ENCODE measurements around the gene BGN. TPM values are rescaled to one million over a fixed set of nuclear protein-coding genes. Genes with fewer than 3 reads are reported as not detected.

Gene BGN
- total RNA-seq, 1 experiment from 2014 or later: 0.37 TPM

DNA sequence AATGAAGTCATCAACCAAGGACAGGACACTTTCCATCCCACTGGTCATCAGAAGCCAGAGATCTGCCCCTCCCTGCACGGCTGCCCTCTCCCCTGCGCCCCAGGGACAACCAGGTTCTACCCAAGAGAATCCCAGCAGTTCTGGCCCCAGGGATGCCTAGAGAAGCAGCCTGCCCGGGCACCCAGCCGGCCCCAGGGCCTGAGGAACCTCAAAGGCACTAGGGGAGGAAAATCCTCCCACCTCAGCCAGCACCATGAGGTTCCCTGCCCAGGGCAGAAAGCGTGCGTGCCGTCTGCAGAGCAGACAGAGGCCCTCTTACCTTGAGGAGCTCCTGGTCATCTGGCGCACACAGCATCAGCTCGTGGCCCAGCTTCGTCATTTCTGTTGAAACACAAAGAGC is 32.5 kb upstream of the BGN start:
- H3K4me3 ChIP-seq (replicated peaks in 1 of 2; ENCODE audit: low read depth in 1 of 2, low read length in 2 of 2): no peak overlapping the region
- CTCF ChIA-PET: interaction anchor here (0.6 kb wide), 1 partner anchor 10 kb away, joined by 4 read pairs; no protein-coding TSS in a partner anchor
- no peak for ATAC-seq
- H3K9me3 ChIP-seq (ENCODE audit: control insufficient read depth in 1 of 2, insufficient read depth in 1 of 2, low read depth in 1 of 2, low read length in 2 of 2): no peaks in the 10 kb centered on the region
- no peaks in the 10 kb centered on the region for H3K27me3 ChIP-seq (ENCODE audit: insufficient read depth, low read length)
- 0 out of 4 replicates have a peak, but pooled peaks cover 0 to 3% of the 10 kb centered on the region in 2 experiments for H3K36me3 ChIP-seq (ENCODE audit: control insufficient read depth in 1 of 2, insufficient read depth in 2 of 2, low read length in 2 of 2)
- DNase-seq (ENCODE audit: low read depth, low spot score): no peak
- H3K4me1 ChIP-seq (ENCODE audit: control insufficient read depth in 1 of 2, insufficient read depth in 2 of 2, low read length in 2 of 2): no peaks in the 10 kb centered on the region
- no peaks in the 10 kb centered on the region for H4K20me1 ChIP-seq (ENCODE audit: insufficient read depth)
- H3K9ac ChIP-seq (ENCODE audit: low read length): no peak overlapping the region
- POLR2A ChIA-PET: no interaction called here
- TF ChIP-seq MAX (IDR thresholded peaks at IDR 0.05): no peak
- TF ChIP-seq SRF (IDR thresholded peaks at IDR 0.05; ENCODE audit: low read depth): no peak
- TF ChIP-seq CBX3 (IDR thresholded peaks at IDR 0.05; ENCODE audit: low read depth): no peak
- no peak for TF ChIP-seq POLR2AphosphoS5 (IDR thresholded peaks at IDR 0.05; ENCODE audit: low read depth, low read length)
- no peak for TF ChIP-seq EGR1 (IDR thresholded peaks at IDR 0.05; ENCODE audit: low read depth)
- TF ChIP-seq ZFX (IDR thresholded peaks at IDR 0.05): no peak
- TF ChIP-seq TCF7L2 (IDR thresholded peaks at IDR 0.05; ENCODE audit: borderline replicate concordance, extremely low read depth, insufficient read depth, insufficient read length): no peak
- no peak for TF ChIP-seq EZH2 (IDR thresholded peaks at IDR 0.05)
- TF ChIP-seq, protein P1, sequence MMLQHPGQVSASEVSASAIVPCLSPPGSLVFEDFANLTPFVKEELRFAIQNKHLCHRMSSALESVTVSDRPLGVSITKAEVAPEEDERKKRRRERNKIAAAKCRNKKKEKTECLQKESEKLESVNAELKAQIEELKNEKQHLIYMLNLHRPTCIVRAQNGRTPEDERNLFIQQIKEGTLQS (IDR thresholded peaks at IDR 0.05): no peak
- no peak for TF ChIP-seq SP1 (IDR thresholded peaks at IDR 0.05; ENCODE audit: low read depth)
- TF ChIP-seq, protein P2, sequence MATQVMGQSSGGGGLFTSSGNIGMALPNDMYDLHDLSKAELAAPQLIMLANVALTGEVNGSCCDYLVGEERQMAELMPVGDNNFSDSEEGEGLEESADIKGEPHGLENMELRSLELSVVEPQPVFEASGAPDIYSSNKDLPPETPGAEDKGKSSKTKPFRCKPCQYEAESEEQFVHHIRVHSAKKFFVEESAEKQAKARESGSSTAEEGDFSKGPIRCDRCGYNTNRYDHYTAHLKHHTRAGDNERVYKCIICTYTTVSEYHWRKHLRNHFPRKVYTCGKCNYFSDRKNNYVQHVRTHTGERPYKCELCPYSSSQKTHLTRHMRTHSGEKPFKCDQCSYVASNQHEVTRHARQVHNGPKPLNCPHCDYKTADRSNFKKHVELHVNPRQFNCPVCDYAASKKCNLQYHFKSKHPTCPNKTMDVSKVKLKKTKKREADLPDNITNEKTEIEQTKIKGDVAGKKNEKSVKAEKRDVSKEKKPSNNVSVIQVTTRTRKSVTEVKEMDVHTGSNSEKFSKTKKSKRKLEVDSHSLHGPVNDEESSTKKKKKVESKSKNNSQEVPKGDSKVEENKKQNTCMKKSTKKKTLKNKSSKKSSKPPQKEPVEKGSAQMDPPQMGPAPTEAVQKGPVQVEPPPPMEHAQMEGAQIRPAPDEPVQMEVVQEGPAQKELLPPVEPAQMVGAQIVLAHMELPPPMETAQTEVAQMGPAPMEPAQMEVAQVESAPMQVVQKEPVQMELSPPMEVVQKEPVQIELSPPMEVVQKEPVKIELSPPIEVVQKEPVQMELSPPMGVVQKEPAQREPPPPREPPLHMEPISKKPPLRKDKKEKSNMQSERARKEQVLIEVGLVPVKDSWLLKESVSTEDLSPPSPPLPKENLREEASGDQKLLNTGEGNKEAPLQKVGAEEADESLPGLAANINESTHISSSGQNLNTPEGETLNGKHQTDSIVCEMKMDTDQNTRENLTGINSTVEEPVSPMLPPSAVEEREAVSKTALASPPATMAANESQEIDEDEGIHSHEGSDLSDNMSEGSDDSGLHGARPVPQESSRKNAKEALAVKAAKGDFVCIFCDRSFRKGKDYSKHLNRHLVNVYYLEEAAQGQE (IDR thresholded peaks at IDR 0.05; ENCODE audit: low read depth): no peak
- TF ChIP-seq YY1 (IDR thresholded peaks at IDR 0.05; ENCODE audit: extremely low read depth, insufficient replicate concordance, low read depth, low read length): no peak
- TF ChIP-seq, protein P3, sequence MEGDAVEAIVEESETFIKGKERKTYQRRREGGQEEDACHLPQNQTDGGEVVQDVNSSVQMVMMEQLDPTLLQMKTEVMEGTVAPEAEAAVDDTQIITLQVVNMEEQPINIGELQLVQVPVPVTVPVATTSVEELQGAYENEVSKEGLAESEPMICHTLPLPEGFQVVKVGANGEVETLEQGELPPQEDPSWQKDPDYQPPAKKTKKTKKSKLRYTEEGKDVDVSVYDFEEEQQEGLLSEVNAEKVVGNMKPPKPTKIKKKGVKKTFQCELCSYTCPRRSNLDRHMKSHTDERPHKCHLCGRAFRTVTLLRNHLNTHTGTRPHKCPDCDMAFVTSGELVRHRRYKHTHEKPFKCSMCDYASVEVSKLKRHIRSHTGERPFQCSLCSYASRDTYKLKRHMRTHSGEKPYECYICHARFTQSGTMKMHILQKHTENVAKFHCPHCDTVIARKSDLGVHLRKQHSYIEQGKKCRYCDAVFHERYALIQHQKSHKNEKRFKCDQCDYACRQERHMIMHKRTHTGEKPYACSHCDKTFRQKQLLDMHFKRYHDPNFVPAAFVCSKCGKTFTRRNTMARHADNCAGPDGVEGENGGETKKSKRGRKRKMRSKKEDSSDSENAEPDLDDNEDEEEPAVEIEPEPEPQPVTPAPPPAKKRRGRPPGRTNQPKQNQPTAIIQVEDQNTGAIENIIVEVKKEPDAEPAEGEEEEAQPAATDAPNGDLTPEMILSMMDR (IDR thresholded peaks at IDR 0.05 in 2 of 3, conservative IDR thresholded peaks at IDR 0.05 in 1 of 3; ENCODE audit: borderline replicate concordance in 1 of 3, insufficient read depth in 1 of 3, low read depth in 2 of 3, low read length in 2 of 3): no peak
- no peak for TF ChIP-seq ZNF274 (IDR thresholded peaks at IDR 0.05; ENCODE audit: low read depth, low read length)
- no peak for TF ChIP-seq SIN3A (IDR thresholded peaks at IDR 0.05; ENCODE audit: low read depth)
- no peak for TF ChIP-seq POLR2A (IDR thresholded peaks at IDR 0.05; ENCODE audit: borderline replicate concordance, extremely low read depth, insufficient read depth, insufficient read length)
- RAD21 ChIA-PET (ENCODE audit: low non-redundant PET in 1 of 2, low total read pairs in 2 of 2, uncharacterized antibody in 2 of 2, unreplicated experiment in 2 of 2): no interaction called here
- BruUV-seq (replicated peaks): no TSS peak
- H3K4me2 ChIP-seq (ENCODE audit: low read length): no peak overlapping the region
- H3K79me2 ChIP-seq (ENCODE audit: insufficient read depth, low read length): no peaks in the 10 kb centered on the region
- H2AFZ ChIP-seq (ENCODE audit: low read depth, low read length, poor library complexity, severe bottlenecking): no peak overlapping the region
- H3K27ac ChIP-seq (ENCODE audit: low read depth, low read length): no peak overlapping the region
- H3K9me2 ChIP-seq (ENCODE audit: insufficient read depth): no peaks in the 10 kb centered on the region
- intact Hi-C loops (cut with micrococcal nuclease): no loop called here

Measured in HCT116 (cell line).